GM23338 (cell line): Measurements from ENCODE around the gene STAMBPL1. TPM values are rescaled to one million over a fixed set of nuclear protein-coding genes. Genes with fewer than 3 reads are reported as not detected.

Source experiments
- ATAC-seq: fragments of 200-7000 bp; cut with Tn5 transposase; 3 replicates; pipeline ENCODE4 v1.9.1; 2020
- DNase-seq: peaks from one replicate; pipeline ENCODE4 v3.0.0-alpha.2; 2015; ENCODE audit warnings: low spot score
- H2AFZ ChIP-seq: fragments of 200-600 bp; sonication (generic); 2 replicates; pipeline ENCODE4 v1.8.0; 2016; ENCODE audit warnings: antibody characterized with exemption, mild to moderate bottlenecking, moderate library complexity
- H3F3A ChIP-seq: fragments of 200-600 bp; sonication (generic); replicated peaks from 2 replicates; pipeline ENCODE4 v1.8.0; 2017; ENCODE audit warnings: antibody characterized with exemption, mixed run types, low read depth
- H3K27ac ChIP-seq: fragments of 200-600 bp; sonication (generic); 2 replicates; pipeline ENCODE4 v1.6.1; 2016; ENCODE audit warnings: low read depth
- H3K27me3 ChIP-seq: fragments of 200-600 bp; sonication (generic); 2 replicates; pipeline ENCODE4 v1.8.0; 2016; ENCODE audit warnings: mild to moderate bottlenecking, mixed run types, moderate library complexity; ENCODE audit not compliant: insufficient read depth
- H3K36me3 ChIP-seq: fragments of 200-600 bp; sonication (generic); 2 replicates; pipeline ENCODE4 v1.8.0; 2016; ENCODE audit warnings: mild to moderate bottlenecking; ENCODE audit not compliant: insufficient read depth
- H3K4me1 ChIP-seq: fragments of 200-600 bp; sonication (generic); 2 replicates; pipeline ENCODE4 v1.8.0; 2016; ENCODE audit warnings: mild to moderate bottlenecking, moderate library complexity; ENCODE audit not compliant: insufficient read depth
- H3K4me2 ChIP-seq: fragments of 200-600 bp; sonication (generic); 2 replicates; pipeline ENCODE4 v1.7.1; 2017; ENCODE audit warnings: mixed run types
- H3K4me3 ChIP-seq: fragments of 200-600 bp; sonication (generic); 2 replicates; pipeline ENCODE4 v1.6.1; 2016; ENCODE audit warnings: mixed run types
- H3K79me2 ChIP-seq: fragments of 200-600 bp; sonication (generic); replicated peaks from 2 replicates; pipeline ENCODE4 v1.8.0; 2017; ENCODE audit warnings: mild to moderate bottlenecking; ENCODE audit not compliant: insufficient read depth
- H3K9me2 ChIP-seq: fragments of 200-600 bp; sonication (generic); 2 replicates; pipeline ENCODE4 v1.8.0; 2017; ENCODE audit not compliant: insufficient read depth
- H4K20me1 ChIP-seq: fragments of 200-600 bp; sonication (generic); replicated peaks from 2 replicates; pipeline ENCODE4 v1.8.0; 2017; ENCODE audit warnings: mild to moderate bottlenecking; ENCODE audit not compliant: insufficient read depth
- H3K27ac Mint-ChIP-seq: 2 replicates; pipeline ENCODE4 v1.8.0; 2020; ENCODE audit warnings: inconsistent platforms, mild to moderate bottlenecking, moderate library complexity, mixed read lengths
- H3K27me3 Mint-ChIP-seq: 3 replicates; pipeline ENCODE4 v1.8.0; 2022; ENCODE audit warnings: low read depth, mild to moderate bottlenecking, moderate library complexity, mixed read lengths, inconsistent platforms; ENCODE audit not compliant: insufficient read depth, poor library complexity
- H3K36me3 Mint-ChIP-seq: 3 replicates; pipeline ENCODE4 v1.8.0; 2021; ENCODE audit warnings: low read depth, mild to moderate bottlenecking, inconsistent platforms, moderate library complexity, mixed read lengths
- H3K4me1 Mint-ChIP-seq: 3 replicates; pipeline ENCODE4 v1.8.0; 2020; ENCODE audit warnings: mild to moderate bottlenecking, inconsistent platforms, mixed read lengths
- H3K4me3 Mint-ChIP-seq: 3 replicates; pipeline ENCODE4 v1.8.0; 2021; ENCODE audit warnings: moderate library complexity, mild to moderate bottlenecking, inconsistent platforms, mixed read lengths
- H3K9me3 Mint-ChIP-seq: 3 replicates; pipeline ENCODE4 v1.8.0; 2020; ENCODE audit warnings: moderate library complexity, mild to moderate bottlenecking, inconsistent platforms, mixed read lengths
- CREB1 ChIP-seq: fragments of 250-450 bp; sonication (Bioruptor Pico); IDR thresholded peaks from 2 replicates; pipeline ENCODE4 v1.5.0; 2020; ENCODE audit warnings: low read depth, mild to moderate bottlenecking, moderate library complexity
- ZNF462 ChIP-seq: fragments of 250-450 bp; sonication (Bioruptor Pico); IDR thresholded peaks from 2 replicates; pipeline ENCODE4 v1.5.0; 2020; ENCODE audit warnings: mild to moderate bottlenecking, moderate library complexity
- polyA plus RNA-seq: library from polyadenylated mRNA; unstranded; fragments of >200 nt; fragmentation: Nextera tagmentation; extraction: Ambion mirVana; gene quantifications from 2 replicates; pipeline ENCODE4 v1.2.1, GENCODE V29; 2016
- total RNA-seq: library from RNA; depleted of rRNA; stranded (reverse); fragments of >200 nt; shearing (Covaris generic); gene quantifications from 2 replicates; pipeline ENCODE4 v1.2.3, GENCODE V29; 2014
- TF ChIP-seq, protein P1 (sequence below), 2 experiments: fragments of 200-600 bp in 1 of 2; sonication (generic) in 1 of 2; conservative IDR thresholded peaks; 2 replicates each; pipeline versions ENCODE4 v1.5.1 to v1.6.1; 2016 to 2017; ENCODE audit warnings: antibody characterized with exemption in 2 of 2, low read depth in 2 of 2, mild to moderate bottlenecking in 2 of 2, moderate library complexity in 1 of 2
- TF ChIP-seq, protein P2 (sequence below): IDR thresholded peaks from 2 replicates; pipeline ENCODE4 v1.6.1; 2016; ENCODE audit warnings: antibody characterized with exemption

STAMBPL1 gene
- total and polyA plus RNA-seq, 2 experiments from 2014 or later = 2.5 to 11.5 TPM

- Histone ChIP-seq H3K36me3 (no peaks in the 10 kb centered on the region), H4K20me1 (no peaks in the 10 kb centered on the region), H3K4me2 (no peak overlapping the region), H3K27me3 (no peaks in the 10 kb centered on the region), H3K27ac (no peak overlapping the region), H3K9me2 (no peaks in the 10 kb centered on the region), H3K4me1 (no peaks in the 10 kb centered on the region), H3F3A (no peaks in the 10 kb centered on the region), H3K79me2 (no peaks in the 10 kb centered on the region), H3K4me3 (no peak overlapping the region), H2AFZ (peak overlapping the region; percentile 14; the same call in 1 of the 2 replicates)
- no peaks in the 10 kb centered on the region for H3K4me1 Mint-ChIP-seq
- H3K27me3 Mint-ChIP-seq = no peaks in the 10 kb centered on the region
- no peak for TF ChIP-seq CREB1 (CRISPR knock-in tag)
- TF ChIP-seq, protein P1, sequence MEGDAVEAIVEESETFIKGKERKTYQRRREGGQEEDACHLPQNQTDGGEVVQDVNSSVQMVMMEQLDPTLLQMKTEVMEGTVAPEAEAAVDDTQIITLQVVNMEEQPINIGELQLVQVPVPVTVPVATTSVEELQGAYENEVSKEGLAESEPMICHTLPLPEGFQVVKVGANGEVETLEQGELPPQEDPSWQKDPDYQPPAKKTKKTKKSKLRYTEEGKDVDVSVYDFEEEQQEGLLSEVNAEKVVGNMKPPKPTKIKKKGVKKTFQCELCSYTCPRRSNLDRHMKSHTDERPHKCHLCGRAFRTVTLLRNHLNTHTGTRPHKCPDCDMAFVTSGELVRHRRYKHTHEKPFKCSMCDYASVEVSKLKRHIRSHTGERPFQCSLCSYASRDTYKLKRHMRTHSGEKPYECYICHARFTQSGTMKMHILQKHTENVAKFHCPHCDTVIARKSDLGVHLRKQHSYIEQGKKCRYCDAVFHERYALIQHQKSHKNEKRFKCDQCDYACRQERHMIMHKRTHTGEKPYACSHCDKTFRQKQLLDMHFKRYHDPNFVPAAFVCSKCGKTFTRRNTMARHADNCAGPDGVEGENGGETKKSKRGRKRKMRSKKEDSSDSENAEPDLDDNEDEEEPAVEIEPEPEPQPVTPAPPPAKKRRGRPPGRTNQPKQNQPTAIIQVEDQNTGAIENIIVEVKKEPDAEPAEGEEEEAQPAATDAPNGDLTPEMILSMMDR (conservative IDR thresholded peaks at IDR 0.05; ENCODE audit: low read depth in 2 of 2) = peak; percentile 11 to 48; a peak in 3 of 4 replicates
- DNase-seq (peak; percentile 47), ATAC-seq (peak; percentile 55; the same call in 2 of the 3 replicates)
- no peak overlapping the region for H3K4me3 Mint-ChIP-seq
- H3K36me3 Mint-ChIP-seq = no peaks in the 10 kb centered on the region
- H3K9me3 Mint-ChIP-seq = no peaks in the 10 kb centered on the region
- no peak overlapping the region for H3K27ac Mint-ChIP-seq
Measured at GRCh38 chr10:88838766-88839350, 41.2 kb upstream of the STAMBPL1 start.

- Histone ChIP-seq H3K36me3 (no peaks in the 10 kb centered on the region), H3K9me2 (no peaks in the 10 kb centered on the region), H3K27me3 (no peaks in the 10 kb centered on the region), H4K20me1 (no peaks in the 10 kb centered on the region), H3K4me3 (no peak overlapping the region), H3K4me1 (no peaks in the 10 kb centered on the region), H3K4me2 (no peak overlapping the region), H2AFZ (no peak overlapping the region), H3K79me2 (no peaks in the 10 kb centered on the region), H3F3A (no peaks in the 10 kb centered on the region), H3K27ac (no peak overlapping the region)
- H3K9me3 Mint-ChIP-seq = no peaks in the 10 kb centered on the region
- DNase-seq (no peak), ATAC-seq (no peak)
- no peak overlapping the region for H3K27ac Mint-ChIP-seq
- no peak overlapping the region for H3K4me3 Mint-ChIP-seq
- H3K36me3 Mint-ChIP-seq = no peaks in the 10 kb centered on the region
- no peaks in the 10 kb centered on the region for H3K27me3 Mint-ChIP-seq
- H3K4me1 Mint-ChIP-seq = no peaks in the 10 kb centered on the region
- TF ChIP-seq ZNF462 (CRISPR knock-in tag) = no peak
- TF ChIP-seq, protein P2, sequence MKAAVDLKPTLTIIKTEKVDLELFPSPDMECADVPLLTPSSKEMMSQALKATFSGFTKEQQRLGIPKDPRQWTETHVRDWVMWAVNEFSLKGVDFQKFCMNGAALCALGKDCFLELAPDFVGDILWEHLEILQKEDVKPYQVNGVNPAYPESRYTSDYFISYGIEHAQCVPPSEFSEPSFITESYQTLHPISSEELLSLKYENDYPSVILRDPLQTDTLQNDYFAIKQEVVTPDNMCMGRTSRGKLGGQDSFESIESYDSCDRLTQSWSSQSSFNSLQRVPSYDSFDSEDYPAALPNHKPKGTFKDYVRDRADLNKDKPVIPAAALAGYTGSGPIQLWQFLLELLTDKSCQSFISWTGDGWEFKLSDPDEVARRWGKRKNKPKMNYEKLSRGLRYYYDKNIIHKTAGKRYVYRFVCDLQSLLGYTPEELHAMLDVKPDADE = no peak
- TF ChIP-seq CREB1 (CRISPR knock-in tag) = no peak
- TF ChIP-seq, protein P1 (conservative IDR thresholded peaks at IDR 0.05; ENCODE audit: low read depth in 2 of 2) = no peak
Measured at GRCh38 chr10:88840104-88840503, 39.9 kb upstream of the STAMBPL1 start.
